ENCODE data around the gene ABCC5.
"Not testable (repeated sequence)": the region's sequence is repeated elsewhere in the genome, so short reads cannot be mapped to it uniquely, and the experiment has no call there.

ABCC5 gene

GRCh38 chr3:183884097-183884426 is 133.6 kb downstream of the ABCC5 start:
- DNase-seq: no peak

GRCh38 chr3:183883291-183884096 is 134.2 kb downstream of the ABCC5 start:
- no peak for DNase-seq

GRCh38 chr3:183880121-183880520 is 137.6 kb downstream of the ABCC5 start:
- DNase-seq: no peak

GRCh38 chr3:183879243-183879642 is 138.4 kb downstream of the ABCC5 start:
- no peak for DNase-seq

GRCh38 chr3:183878071-183878470 is 139.6 kb downstream of the ABCC5 start:
- no peak for DNase-seq

GRCh38 chr3:183877227-183877626 is 140.5 kb downstream of the ABCC5 start:
- not testable (repeated sequence) for DNase-seq

GRCh38 chr3:183875411-183875810 is 142.3 kb downstream of the ABCC5 start:
- no peak for DNase-seq

- DNase-seq: no peak
These were observed 143.8 kb downstream of the ABCC5 start for GRCh38 chr3:183873914-183874313.

GRCh38 chr3:183871541-183871940 is 146.1 kb downstream of the ABCC5 start:
- no peak for DNase-seq

GRCh38 chr3:183870563-183870962 is 147.1 kb downstream of the ABCC5 start:
- DNase-seq: no peak

Data from stimulated activated CD4-positive, alpha-beta T cell treated with anti-CD3 and anti-CD28 coated beads, Interleukin-2, amount 100 ng/mL, for 48 hours (primary cell).